Fibroblast of mammary gland (primary cell): ENCODE data around the gene ADGRV1.
A peak's percentile ranks its signal among the peaks of the same experiment; 100 is the strongest.

Experiments
- DNase-seq: peaks from one replicate; pipeline ENCODE4 v3.0.0-alpha.2; 2010; ENCODE audit warnings: low read depth
- H3K4me3 ChIP-seq: 2 replicates; pipeline ENCODE4 v1.5.1; 2011; ENCODE audit warnings: low read depth, mild to moderate bottlenecking, low read length, moderate library complexity; ENCODE audit not compliant: control insufficient read depth
- TF ChIP-seq, protein P1 (sequence below): conservative IDR thresholded peaks from 2 replicates; pipeline ENCODE4 v1.5.1; 2011; ENCODE audit warnings: low read depth, low read length, inconsistent platforms; ENCODE audit not compliant: control insufficient read depth, insufficient read depth

ADGRV1 gene

DNA sequence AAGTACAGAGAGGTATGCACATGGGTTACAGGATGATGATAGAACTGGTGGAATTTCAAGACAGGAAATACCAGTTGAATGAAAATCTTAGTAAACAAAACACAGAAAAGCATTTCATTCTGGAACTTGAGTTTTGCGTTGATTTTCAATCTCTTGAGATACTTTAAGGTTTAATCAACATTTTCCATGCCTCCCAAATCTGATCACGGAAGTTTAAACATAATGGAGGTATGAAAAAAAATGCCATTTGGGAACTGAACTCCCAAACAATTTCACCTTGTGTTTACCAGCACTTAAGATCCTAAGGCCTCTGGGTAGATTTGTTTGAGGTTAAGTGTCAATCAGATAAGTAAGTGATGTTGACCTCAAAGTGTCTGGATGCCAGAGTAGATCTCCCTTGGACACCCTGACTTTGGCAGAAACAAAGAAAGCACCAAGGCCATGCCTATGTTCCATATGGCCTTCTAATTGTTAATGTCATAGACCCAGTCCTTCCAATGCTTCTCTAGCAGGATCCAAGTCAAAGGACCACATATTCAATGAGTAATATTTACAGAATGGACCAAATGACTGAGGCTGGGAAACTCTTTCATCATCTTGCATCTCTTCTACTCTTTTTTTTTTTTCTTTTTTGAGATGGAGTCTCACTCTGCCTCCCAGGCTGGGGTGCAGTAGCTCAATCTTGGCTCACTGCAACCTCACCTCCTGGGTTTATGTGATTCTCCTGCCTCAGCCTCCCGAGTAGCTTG, 607.6 kb downstream of the ADGRV1 start:
- no peak overlapping the region for H3K4me3 ChIP-seq
- TF ChIP-seq, protein P1, sequence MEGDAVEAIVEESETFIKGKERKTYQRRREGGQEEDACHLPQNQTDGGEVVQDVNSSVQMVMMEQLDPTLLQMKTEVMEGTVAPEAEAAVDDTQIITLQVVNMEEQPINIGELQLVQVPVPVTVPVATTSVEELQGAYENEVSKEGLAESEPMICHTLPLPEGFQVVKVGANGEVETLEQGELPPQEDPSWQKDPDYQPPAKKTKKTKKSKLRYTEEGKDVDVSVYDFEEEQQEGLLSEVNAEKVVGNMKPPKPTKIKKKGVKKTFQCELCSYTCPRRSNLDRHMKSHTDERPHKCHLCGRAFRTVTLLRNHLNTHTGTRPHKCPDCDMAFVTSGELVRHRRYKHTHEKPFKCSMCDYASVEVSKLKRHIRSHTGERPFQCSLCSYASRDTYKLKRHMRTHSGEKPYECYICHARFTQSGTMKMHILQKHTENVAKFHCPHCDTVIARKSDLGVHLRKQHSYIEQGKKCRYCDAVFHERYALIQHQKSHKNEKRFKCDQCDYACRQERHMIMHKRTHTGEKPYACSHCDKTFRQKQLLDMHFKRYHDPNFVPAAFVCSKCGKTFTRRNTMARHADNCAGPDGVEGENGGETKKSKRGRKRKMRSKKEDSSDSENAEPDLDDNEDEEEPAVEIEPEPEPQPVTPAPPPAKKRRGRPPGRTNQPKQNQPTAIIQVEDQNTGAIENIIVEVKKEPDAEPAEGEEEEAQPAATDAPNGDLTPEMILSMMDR, result no peak
- peak; percentile 41 for DNase-seq

DNA sequence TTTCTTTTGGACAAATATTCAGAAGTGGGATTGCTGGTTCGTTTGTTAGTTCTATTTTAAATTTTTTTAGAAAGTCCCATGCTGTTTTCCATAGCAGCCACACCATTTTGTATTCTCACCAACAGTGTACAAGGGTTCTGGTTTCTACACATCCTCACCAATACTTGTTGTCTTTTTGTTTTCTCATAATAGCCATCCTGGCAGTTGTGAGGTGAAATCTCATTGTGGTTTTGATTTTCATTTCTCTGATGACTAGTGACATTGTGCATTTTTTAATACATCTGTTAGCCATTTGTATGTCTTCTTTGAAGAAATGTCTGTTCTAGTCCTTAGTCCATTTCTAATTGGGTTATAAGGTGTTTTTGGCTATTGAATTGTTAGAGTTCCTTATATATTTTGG, 610.3 kb downstream of the ADGRV1 start:
- DNase-seq, result peak; percentile 37
- no peak overlapping the region for H3K4me3 ChIP-seq
- TF ChIP-seq, protein P1, result no peak

DNA sequence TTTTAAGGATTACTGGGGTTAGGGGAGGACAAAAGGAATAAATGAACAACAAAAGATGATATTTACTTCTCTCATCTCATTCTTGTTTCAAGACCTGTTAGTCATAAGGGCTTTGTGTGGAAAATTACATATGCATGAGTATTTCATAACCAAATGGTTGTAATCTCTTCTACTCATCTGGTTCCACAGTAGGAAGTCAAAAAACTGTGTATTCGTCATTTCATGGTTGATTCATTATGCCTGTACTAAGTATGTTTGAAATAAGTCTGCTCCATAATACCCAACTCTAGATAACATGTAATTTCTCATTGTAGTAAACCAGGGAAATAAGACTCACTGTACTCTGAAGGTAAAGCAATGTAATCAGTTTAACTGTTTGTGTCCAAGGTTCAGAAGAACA, 611.7 kb downstream of the ADGRV1 start:
- H3K4me3 ChIP-seq, result no peak overlapping the region
- TF ChIP-seq, protein P1, result no peak
- DNase-seq, result peak; percentile 91

DNA sequence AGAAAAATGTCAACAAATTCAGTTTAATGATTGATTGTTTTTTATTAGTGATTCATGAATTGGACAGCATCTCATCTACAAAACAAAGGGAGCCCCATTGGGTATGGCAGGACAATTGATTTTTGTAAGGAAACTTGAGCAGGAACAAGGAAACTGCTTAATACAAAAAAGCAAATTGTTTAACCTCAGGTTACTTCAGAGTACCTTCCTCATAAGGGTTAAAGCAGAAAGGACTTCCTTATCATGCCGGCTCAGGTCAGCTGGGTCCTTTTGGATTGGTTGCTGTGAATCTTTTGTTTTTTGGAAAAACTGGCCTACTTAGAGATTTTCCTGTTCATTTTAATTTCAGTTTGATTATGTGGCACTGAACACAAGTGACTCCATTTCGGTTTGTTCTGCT, 612.7 kb downstream of the ADGRV1 start:
- TF ChIP-seq, protein P1, result no peak
- DNase-seq, result no peak
- no peak overlapping the region for H3K4me3 ChIP-seq

DNA sequence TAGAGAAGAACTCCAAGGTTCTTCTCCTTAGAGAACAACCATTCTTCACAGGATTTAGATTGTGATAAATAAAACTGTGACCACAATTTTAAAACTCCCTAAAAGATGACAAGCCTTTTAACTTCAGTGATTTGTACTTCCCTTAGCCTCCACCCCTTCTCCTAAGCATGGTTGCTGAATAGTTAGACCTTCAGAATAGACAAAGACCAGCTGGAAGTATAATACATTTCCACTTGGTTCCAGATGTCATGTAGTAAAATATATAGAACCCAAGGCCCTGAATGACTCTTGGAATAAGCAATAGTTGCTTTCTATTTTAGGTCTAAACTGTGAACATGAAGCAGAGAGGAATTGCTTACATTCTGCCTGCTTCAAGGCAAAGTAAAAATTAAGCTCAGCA, 615.8 kb downstream of the ADGRV1 start:
- no peak overlapping the region for H3K4me3 ChIP-seq
- TF ChIP-seq, protein P1, result no peak
- DNase-seq, result no peak

DNA sequence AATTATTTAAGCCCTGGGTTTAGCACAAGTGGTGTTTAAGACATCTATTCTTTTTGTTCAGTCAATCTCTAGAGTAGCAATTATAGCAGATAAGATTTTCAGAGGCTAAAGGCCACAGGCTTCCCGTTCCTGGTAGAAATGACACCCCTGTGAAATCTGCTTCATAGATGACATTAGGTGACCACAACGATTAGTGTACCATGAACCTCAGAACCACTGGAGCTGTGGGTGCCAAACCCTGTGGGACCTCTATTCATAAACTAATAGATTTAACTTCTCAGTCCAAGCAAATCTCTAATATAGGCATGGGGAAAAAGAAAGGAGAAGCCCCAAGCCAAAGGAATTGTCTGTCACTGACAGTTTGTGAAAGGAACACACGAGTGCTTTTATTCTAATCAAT, 617.1 kb downstream of the ADGRV1 start:
- TF ChIP-seq, protein P1, result no peak
- H3K4me3 ChIP-seq, result no peak overlapping the region
- no peak for DNase-seq
